IPS-11a (cell line): Measurements from ENCODE around the gene TNFRSF13B.
"Not testable (repeated sequence)": the region's sequence is repeated elsewhere in the genome, so short reads cannot be mapped to it uniquely, and the experiment has no call there.

ENCODE experiments used
- H3K4me3 ChIP-seq: one replicate; pipeline ENCODE4 v1.5.1; 2013; ENCODE audit warnings: low read depth, low read length, control low read depth

The TNFRSF13B gene

DNA sequence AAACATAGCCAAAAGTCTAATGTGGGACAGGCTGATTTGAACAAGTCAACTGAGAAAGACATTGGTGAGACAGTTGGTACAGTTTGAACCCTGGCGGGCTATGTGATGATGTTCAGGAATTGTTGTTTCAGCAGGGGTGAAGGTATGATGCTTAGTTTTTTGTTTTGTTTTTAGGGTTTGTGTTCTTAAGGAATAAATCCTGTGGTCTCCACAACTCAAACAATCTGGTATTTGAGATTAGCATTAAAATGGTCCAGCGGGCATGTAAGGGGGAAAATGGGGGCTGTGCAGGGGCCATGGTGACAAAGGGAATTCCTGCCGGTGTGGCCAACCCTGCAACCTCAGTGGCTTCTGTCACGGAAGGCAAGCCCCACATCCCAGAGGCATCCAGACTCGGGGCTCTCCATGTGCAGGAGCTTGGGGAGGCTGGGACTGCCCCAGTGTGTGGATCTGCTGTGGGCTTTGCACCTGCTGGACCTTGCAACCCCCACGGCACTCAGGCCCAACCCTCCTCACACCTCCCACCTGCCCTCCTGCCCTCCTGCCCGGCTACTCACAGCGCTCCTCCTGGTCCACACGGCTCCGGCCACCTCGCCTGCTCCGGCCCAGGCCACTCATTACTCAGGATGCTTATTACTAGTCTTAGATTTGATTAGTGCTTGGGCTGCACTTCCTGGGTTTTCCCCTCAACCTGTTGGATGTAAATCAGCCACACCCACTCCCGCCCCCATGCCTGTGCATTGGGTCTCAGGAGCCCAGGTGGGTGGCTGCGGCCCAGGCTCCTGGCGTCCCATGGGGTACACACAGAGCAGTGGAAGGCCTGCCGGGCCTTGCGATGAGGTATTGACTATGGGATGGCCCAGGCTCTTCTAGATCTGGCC, at the start of gene TNFRSF13B:
TSS of gene TNFRSF13B (minus strand) at position 661 of the 881 bp plus-strand sequence. CDS start at position 618, 43 bp downstream.
- no peak within 1 kb of the TSS for H3K4me3 ChIP-seq

DNA sequence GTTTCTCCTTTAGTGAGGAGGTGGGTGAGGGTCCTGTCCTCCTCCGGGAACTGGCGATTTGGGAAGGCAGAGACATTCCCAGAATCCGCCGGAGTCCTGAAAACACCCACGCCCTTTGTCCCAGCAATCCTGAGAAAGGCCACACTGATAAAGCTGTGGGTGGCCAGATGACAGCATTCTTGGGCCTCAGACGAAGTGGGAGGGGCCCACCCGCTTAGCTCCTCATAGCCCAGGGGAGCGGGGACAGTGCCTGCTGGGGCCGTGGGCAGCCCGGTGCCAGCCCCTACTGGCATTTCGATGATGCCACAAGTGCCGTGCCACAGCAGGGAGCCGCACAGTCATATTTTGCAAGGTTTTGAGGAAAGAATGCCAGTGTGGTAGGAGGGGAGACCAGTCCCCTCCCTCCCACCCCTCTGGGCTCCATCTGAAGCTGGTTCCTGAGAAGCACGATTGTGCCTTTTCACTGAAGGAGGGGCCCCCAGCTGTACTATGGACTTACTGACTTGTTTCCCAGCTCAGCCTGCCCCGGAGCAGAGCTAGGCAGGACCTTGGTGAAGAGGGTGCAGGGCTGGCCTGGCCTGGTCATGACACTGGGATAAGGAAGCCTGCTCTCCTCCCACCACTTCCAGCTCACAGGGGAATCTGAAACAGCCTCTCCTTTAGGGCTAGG, 49.4 kb upstream of the TNFRSF13B start:
- H3K4me3 ChIP-seq, result no peak overlapping the region

DNA sequence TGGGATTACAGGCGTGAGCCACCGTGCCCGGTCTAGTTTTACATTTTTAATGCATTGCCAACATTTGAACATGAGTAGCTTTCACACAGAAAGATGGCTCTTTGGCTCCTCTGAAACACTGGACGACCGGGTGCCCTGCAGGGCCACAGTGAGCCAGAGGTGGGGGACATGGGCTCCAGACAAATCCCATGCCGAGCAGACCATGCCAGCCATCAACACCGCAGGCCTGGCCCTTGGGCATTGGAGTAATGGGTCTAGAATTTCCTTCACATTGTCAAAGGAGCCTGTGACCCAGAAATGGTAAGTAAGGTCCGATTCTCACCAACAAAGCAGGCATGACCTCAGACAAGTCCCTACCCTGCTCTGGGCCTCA, 48.9 kb upstream of the TNFRSF13B start:
- H3K4me3 ChIP-seq, result no peak overlapping the region

DNA sequence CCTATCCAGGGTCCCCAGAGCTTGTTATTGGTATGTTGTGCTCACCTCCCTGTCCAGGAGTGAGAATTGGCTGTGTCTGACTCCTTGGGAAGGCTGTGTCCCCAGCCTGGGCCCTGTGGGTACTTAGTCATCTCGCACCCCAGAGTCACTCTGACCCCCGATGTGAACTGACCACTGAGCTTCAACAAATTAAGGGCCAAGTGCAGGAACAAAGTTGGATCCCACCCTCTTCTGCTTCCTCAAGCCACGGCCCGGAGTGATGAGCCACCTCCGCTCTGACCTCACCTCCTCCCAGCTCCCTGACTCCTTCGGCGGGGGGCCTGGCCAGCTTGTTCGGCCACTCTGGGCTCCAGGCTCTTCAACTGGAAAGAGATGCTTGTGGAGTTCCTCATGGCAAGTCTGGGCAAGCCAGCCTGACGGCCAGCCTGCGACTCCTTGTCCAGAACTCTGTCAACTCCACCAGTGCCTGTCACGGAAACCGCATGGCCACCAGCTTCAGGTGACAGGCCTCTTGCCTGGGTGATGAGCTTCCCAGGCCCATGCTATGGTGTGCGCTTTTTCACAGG, 48.1 kb upstream of the TNFRSF13B start:
- H3K4me3 ChIP-seq, result no peak overlapping the region

DNA sequence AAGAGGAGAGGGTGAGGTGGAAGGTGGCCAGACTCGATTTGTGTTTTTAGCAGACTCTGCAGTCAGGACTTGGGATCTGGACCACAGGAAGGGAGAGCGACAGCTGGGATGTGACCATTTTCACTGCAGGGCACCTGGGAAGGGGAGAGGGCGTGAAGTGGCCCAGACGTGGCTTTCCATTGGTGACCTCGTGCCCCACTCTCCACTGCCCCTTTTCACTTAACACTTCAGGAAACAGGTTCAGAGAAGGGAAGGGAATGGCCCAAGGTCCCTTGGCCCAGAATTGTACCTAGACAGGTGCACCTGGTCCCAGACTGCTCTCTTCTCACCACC, 47.5 kb upstream of the TNFRSF13B start:
- H3K4me3 ChIP-seq, result no peak overlapping the region

DNA sequence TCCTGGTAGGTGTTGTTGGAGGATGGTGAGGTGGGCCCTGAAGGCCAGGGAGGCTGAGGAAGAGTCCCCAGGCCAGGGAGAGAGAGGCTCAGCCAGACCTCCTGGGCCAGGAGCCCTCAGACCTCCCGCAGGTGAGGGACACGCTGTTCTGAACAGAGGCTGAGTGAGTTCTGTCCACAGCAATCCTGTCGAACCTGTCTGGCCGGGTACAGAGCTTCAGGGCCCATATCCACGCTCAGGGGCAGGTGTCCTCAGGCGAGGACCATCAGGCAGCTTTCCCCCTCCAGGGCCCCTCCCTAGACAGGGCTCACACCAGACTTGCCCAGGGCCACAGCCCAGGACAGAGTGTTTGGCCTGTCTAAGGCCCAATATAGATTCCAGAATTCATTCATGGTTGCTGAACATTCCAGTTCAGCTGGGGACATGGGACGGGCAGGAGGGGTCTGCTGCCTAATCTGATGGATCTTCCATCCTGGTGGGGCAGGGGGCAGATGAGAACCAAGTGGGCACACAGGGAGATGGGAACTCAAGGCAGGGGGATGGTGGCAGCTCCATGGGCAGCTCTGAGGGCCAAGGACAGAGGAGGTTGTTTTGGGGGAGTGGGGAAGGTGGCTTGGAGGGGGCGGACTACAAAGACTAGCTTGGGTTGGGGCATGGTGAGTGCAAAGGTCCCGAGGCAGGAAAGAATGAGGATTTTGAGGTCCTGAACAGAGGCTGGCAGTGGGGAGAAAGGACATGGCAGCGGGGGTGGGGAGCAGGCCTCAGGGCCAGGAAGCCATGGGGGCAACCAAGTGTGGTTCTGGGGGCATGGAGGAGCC, 46.9 kb upstream of the TNFRSF13B start:
- H3K4me3 ChIP-seq, result no peak overlapping the region

DNA sequence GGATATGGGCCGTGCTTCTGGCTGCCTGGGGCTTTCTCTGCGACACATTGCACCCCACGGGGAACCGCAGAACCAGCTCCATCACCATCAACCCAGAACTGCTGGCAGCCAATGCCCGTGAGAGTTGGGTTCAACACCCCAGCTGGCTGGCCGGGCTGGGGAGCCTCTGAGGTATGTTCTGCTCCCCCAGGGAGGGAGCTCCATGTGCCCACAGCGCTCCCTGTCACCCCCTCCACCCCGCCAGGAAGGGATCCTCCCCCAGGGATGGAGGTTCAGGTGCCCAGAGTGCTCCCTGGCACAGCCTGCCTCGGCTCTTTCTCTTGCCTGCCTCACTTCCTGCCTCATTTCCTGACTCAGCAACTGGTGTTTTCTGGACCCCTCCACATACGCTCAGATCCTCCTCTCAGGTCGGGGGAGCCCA, 46.1 kb upstream of the TNFRSF13B start:
- H3K4me3 ChIP-seq, result no peak overlapping the region

DNA sequence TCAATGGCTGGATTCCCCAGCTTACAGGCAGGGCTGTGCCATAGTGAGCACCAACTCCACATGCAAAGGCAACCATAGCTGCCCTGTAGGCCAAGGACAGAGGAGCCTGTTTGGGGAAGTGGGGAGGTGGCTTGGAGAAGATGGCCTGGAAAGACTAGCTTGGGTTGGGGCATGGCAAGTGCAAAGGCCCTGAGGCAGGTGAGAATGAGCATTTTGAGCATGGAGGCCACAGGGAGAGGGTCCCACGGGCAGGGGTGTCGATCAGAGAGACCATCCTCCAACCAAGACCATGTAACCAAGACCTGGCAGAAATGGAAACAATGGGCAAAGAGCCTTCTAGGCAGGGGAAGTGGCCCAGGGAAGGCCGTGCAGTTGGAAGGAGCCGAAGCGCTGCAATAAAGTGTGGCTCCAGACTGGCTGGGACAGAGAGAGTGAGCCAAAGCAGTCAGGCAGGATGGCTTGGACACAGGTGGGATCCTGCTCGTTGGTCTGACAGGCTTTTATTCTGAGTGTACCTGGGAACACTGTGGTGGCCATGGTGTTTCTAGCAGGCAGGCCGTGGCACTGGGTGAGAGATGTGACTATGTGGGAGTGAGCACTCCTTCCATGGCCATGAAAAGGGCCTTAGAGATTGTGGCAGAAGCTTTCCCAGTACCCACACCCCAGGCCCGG, 45.6 kb upstream of the TNFRSF13B start:
- H3K4me3 ChIP-seq, result no peak overlapping the region

DNA sequence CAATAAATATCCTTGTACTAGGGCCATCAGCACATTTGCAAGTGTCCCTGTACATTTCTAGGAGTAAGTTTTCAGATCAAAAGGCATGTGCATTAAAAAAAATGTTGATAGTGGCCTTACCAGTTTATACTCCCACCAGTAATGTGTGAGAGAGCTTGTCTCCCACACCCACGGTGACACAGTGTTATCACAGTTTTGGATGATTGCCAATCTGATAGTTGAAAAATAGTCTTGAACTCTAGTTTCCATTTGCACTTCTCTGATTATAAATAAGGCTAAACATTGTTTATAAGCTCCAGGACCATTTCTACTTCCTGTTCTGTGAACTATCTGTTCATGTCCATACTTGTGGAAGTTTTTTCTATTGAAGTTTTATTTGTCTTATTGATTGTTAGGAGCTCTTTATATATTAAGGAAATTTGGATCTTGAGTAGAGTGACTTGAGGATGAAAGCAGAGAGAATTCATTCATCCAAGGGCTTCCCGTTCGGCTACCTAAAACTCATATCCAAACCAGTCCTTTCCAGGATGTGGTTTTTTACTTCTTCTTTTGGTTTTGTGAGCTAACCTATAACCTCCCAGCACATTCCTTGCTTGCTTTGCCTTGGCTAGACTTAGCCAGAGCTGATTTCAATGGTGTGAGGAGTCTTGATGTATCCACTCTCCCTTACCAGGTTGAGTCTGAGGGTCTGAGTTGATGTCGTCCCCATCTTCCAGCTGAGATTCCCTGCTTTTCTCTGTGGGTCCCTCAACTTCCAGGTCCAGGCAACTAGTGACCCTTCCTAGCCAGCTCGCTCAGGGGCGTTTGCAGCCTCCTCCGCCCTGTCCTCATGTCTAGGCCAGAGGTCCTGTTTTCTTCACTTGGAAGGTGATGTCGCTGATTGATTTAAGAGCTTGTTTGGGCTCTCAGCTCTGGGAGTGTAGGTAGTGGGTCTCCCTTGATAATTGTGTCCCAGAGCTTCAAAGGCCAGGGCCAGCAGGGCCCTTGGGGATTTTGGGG, 44.6 kb upstream of the TNFRSF13B start:
- H3K4me3 ChIP-seq, result not testable (repeated sequence)

DNA sequence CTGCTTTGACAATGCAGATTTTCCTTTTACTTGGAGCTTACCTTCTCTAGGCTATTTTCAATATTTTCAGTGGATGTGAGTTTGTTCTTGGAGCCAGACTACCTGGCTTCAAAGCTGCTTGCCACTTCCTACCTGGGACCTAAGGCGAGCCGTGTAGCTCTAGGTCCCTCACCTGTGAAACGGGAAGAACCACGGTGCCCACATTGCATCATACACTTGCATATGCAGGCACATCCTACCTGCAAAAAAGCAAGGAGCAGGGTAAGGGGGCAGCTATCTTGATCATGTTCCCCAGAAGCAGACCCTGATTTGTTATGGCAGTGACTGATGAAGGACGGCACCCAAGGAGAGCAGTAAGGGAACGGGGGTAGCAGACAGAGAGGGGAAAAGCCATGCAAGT, 43.3 kb upstream of the TNFRSF13B start:
- H3K4me3 ChIP-seq, result no peak overlapping the region

DNA sequence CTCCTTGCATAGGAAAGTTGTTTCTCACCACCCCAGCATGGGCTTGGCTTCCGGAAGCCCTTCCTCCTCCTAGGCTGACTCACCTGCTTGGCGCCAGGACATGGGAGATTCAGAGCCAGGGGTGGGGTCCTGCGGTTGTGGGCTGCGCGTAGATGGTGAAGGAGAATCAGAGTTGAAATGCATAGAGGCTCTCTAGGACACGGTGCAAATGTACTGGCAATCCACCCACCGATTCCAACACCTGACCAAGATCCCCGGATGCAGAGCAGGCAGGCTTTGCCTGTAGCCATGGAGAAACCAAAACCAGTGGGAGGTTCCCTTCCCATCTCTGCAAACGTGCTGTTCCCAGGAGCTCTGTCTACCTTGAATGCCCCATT, 42.8 kb upstream of the TNFRSF13B start:
- H3K4me3 ChIP-seq, result not testable (repeated sequence)

DNA sequence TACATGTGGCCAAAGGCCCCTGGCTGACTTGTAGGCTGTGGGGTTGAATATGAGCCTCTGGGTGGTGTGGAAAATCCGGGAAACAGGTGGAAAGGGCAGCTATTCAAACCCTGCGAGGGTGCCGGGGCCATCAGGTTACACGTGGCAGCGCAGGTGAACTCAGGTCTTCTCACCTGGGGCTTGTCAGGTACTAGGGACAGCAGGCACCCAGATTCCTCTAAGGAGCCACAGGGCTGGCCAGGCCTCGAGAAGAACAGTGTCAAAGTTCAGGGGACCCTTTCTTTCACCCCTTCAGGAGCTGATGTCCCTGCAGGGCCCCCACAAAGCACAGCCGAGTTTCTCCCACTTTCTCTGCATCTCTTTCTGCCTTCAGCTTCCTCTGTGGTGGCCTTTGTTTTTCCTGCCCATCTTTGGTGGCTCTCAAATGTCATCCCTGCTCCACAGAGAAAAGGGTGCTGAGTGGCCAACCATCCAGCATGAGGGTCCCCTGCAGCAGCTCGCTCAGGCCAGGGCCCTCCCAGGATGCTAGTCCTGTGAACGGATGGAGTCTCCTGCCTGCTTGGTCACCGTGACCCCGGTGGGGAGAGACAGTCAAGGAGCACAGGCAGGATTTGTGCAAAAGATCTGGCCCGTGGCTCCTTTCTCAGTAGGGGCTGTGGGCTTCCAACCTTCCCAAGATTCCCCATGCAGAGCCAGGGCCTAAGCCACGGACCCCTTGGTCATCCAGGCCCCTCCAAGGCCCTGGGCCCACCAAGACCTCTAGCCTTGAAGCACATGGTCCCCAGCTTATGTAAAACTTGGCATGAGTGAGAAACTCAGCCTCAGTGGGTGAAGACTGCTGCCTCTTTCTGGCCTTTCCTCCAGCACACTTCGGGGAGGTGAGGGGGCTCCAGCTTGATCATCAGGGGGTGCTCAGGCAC, 42.2 kb upstream of the TNFRSF13B start:
- H3K4me3 ChIP-seq, result not testable (repeated sequence)

DNA sequence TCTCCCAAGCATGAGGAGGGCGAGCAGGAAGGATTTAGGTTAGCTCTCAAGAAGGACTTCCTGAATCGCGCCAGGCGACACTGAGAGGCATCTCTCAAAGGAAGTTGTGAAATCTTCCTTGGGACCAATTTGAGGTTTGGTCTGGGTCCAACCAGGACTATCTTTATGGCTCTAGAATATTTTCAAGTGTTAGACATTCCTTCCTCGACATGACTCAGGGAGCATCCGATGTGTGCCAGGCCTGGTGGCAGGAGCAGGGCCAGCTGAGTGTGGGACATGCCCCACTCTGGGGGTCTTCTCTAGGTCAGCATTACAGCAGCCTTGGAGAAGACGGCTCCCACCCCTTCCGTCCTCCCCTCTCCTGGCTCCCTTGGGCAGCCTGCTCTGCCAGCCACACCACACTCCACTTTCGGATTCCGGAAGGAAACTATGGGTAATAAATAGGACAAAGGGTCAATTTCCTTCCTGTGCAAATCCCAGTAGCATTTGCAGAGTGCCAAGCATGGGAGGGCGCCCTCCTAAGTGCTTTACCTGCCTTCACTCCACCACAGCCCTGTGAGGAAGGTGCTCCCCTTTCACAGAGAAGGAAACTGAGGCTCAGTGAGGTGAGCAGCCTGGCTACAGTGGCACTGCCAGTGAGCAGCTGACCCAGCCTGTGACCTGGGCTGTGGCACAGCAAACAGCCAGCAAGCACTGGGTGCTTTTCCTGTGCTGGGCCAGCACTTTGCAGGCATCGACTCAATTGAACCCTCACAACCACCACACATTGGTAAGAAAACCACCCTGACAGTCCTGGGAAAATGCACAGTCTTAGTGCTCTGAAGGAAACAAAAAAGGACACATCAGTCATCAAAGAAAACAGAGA, 39.4 kb upstream of the TNFRSF13B start:
- not testable (repeated sequence) for H3K4me3 ChIP-seq

DNA sequence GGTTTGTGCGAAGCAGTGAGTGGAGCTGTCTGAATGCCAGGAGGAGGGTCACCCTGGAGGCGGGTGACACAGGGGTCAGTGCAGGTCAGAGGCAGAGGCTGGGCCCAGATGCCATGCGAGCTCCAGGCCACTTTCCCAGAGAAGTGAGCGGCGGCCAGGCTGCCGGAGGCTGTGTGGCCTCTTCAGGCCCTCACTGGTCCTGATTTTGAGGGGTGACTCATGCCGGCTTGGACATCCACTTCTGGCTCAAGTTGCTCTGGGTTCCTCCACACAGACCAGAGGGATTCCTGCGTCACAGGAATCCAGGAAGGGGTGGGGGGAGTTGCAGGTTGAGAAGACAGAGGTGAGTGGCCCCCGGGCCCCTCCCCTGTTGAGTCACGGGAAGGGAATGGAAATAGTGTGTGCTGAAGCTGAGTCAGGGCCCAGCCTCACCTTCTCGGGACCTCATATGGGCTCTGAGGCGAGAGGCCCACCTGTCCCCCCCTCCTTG, 38.7 kb upstream of the TNFRSF13B start:
- not testable (repeated sequence) for H3K4me3 ChIP-seq

DNA sequence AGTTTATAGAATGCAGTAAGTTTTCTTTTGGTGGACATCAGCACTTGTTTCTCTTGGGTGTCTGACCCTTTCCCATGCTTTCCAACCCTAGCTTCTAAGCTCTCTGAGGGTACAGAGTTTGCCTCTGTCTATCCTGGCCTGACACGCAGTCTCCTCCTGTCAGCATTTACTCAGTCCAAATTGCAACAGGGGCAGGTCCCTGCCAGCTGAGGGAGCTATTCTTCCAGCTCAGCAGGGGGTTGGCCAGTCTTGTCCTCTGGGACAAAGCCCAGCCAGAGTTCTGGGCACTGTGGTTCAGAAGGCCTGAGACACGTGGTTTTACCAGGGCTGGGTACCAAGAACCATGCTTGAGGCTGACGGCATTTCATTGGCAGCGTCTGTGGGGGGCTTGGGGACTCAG, 38.1 kb upstream of the TNFRSF13B start:
- not testable (repeated sequence) for H3K4me3 ChIP-seq

DNA sequence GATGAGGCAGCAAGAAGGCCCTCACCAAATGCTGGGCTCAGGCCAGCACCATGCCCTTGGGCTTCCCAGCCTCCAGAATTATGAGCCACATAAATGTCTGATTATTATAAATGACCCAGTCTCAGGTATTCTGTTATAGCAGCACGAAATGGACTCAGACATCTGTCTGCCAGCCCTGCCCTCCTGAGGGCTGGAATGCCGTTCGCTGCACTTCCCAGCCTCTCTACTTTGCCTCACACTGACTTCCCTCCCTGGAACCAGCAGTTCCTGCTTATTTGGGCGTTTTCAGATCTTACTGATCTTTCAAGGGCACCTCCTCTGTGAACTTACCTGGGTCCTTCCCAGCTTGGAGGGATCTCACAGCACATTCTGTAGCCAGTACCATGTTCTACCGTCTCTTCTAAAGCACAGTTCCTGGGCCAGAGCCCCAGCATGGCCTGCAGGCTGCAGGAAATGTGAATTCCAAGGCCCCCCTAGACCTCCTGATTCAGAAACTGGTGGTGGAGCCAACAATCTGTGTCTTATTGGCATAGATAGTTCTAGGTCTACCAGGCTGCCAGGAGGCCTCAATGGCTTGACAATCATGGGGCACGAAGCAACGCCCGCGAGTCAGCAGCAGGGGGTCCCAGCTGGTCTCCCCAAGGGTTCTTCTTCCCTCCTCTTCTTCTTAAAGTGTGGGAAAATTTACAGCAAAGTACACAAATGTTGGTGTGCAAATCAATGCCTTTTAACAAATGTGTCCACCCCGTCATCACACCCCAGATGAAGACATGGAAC, 36.9 kb upstream of the TNFRSF13B start:
- not testable (repeated sequence) for H3K4me3 ChIP-seq

DNA sequence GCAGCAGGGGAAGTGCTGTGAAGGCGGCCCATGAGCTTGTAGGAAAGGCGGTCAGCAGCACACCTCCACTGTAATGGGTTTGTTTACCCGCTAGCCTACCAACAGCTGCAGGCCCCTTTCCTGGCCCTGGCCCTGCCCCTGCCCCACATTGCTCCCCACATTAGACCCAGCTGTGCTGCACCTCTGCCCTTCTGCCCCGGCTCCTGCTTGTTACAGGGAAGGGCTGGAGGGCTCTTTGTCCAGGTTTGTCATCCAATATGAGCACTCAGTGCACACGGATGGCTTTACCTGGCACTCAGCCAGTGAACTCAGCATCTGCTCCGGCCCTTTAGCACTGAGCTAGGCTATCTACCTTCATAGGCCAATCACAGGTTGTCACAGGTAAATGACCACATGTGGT, 36.0 kb upstream of the TNFRSF13B start:
- not testable (repeated sequence) for H3K4me3 ChIP-seq
